CD4-positive, alpha-beta T cell treated with Interferon alpha-2 for 1 hour (primary cell): ENCODE results near the gene IFNE.

ENCODE experiments used
- DNase-seq, 2 donors: peaks; one replicate each; pipeline ENCODE4 v3.0.0-alpha.2; 2020 to 2022

Gene IFNE, protein sequence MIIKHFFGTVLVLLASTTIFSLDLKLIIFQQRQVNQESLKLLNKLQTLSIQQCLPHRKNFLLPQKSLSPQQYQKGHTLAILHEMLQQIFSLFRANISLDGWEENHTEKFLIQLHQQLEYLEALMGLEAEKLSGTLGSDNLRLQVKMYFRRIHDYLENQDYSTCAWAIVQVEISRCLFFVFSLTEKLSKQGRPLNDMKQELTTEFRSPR

DNA sequence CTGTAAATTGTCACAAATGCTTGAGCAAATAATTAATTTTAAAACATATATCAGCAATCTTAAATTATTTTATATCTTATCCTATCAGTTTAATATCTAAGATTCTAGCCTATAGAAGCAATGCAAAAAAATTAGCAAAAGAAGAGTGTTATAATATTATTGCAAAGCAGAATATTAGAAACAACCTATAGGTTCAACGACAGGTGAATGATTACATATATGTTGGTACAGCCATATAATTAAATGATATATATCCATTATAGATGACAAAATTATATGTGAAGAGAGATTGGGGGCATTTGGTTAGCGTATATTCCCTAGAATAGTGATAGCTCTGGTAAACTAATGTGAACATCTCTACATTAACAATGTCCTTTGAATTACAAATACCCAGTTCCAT is at the start of gene IFNE:
IFNE (minus strand) TSS at position 101 of the 400 bp plus-strand sequence. CDS start 619 bp downstream, outside the sequence.
- no peak for DNase-seq

DNA sequence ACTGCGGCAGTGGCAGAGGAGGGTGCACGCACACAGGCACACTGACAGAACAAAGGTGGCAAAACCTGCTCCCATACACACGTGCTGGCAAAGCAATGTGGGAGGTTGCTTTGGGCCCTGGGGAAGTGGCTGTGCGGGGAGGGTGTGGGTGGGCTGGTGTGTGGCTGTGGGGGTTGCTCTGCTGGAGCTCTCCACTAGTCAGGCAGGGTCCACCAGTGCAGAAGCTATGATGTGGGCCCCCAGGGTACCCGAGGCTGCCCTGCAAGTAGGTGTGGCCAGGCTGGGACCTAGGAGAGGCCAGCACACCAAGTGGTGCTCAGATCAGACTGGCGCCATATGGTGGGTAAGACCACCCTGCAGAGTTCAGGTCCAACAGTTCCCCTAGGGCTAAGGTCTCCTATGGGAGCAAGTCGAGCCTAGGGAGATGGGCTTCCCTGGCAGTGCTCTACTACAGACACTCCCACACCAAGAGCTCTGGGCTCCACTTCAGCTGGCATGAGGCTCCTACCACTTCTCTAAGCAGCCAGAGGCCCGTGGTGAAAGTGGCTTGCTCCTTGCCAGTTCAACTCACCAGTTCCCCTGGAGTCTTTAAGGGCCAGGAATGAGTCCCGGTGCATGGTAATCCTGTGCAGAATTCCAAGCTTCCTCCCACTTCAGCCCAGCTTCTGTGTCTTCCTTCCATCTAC is 46.2 kb upstream of the IFNE start:
- DNase-seq = no peak

DNA sequence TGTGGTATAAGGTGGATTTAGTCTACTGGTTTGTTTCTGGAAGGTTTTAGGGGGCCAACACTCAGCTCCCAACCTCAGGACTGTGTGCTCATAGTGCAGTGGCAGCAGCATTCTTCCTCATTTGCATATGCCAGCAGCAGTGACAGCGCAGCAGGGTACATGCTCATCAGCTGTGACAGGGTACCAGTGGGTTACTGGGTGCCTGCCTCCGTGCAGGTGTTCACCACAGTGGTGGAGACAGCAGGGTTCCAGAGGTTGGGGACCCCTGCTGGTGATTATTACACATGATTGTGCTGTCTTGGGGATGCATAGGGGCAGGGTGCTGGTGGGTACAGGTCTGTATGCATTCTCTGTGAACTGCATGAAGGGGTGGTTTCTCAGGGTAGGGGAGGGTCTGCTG is 45.5 kb upstream of the IFNE start:
- DNase-seq = no peak

DNA sequence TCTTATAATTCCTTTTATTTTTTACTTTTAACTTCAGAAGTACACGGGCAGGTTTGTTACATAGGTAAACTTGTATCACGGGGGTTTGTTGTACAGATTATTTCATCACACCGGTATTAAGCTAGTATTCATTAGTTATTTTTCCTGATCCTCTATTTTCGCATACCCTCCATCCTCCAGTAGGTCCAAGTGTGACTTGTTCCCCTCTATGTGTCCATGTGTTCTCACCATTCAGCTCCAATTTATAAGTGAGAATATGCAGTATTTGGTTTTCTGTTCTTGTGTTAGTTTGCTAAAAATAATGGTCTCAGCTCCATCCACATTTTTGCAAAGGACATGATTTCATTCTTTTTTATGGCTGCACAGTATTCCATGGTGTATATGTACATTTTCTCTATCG is 43.1 kb upstream of the IFNE start:
- no peak for DNase-seq

DNA sequence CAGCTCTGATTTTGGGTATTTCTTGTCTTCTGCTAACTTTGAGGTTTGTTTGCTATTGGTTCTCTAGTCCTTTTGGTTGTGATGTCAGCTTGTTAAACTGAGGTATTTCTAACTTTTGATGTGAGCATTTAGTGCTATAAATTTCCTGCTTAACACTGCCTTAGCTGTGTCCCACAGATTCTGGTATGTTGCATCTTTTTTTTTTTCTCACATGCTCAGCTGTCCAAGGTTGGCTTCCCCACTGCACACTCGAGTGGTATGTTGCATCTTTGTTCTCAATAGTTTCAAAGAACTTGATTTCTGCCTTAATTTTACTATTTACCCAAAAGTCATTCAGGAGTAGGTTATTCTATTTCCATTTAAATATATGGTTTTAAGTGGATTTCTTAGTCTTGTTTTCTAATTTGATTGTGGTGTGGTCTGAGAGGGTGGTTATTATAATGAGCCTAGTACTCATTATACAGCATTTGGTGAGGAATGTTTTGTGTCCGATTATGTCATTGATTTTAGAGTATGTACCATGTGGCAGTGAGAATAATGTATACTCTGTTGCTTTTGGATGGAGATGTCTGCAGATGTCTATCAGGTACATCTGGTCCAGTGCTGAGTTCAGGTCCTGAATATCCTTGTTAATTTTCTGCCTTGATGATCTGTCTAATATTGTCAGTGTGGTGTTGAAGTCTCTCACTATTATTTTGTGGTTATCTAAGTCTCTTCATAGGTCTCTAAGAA is 42.2 kb upstream of the IFNE start:
- no peak for DNase-seq

DNA sequence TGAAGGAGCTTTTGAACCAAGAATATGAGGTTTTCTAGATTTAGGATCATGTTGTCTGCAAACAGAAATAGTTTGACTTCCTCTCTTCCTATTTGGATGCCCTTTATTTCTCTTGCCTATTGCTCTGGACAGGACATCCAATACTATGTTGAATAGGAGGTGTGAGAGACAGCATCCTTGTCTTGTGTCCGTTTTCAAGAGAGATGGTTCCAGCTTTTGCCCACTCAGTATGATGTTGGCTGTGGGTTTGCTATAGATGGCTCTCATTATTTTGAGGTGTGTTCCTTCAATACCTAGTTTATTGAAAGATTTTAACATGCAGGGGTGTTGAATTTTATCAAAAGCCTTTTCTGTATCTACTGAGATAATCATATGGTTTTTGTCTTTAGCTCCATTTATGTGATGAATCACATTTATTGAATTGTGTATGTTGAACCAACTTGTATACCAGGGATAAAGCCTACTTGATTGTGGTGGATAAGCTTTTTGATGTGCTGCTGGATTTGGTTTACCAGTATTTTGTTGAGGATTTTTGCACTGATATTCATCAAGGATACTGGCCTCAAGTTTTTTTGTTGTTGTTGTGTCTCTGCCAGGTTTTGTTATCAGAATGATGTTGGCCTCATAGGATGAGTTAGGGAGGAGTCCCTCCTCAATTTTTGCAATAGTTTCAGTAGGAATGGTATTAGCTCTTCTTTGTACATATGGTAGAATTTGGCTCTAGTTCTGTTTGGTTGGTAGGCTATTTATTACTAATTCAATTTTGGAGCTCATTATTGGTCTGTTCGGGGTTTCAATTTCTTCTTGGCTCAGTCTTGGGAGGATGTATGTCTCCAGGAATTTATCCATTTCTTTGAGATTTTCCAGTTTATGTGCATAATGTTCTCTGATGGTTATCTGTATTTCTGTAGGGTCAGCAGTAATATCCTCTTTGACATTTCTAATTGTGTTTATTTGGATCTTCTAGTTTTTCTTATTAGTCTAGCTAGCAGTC is 41.2 kb upstream of the IFNE start:
- DNase-seq = no peak

DNA sequence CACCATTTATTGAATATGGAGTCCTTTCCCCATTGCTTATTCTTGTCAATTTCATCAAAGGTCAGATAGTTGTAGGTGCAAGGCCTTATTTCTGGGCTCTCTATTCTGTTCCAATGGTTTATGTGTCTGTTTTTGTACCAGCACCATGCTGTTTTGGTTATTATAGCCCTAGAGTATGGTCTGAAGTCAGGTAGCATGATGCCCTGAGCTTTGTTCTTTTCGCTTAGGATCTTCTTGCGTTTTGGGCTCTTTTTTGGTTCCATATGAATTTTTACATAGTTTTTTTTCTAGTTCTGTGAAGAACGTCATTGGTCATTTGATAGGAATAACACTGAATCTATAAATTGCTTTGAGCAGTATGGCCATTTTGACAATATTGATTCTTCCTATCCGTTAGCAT is 40.2 kb upstream of the IFNE start:
- DNase-seq = no peak

DNA sequence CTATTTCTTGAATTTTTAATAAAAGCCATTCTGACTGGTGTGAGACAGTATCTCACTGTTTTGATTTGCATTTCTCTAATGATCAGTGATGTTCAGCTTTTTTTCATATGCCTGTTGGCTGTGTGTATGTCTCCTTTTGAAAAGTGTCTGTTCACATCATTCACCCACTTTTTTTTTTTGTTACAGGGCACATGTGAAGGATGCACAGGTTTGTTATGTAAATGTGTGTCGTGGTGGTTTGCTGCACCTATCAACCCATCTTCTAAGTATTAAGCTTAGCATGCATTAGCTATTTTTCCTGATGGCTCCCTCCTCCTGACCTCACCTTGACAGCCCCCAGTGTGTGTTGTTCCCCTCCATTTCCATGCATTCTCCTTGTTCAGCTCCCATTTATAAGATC is 39.3 kb upstream of the IFNE start:
- DNase-seq = no peak

DNA sequence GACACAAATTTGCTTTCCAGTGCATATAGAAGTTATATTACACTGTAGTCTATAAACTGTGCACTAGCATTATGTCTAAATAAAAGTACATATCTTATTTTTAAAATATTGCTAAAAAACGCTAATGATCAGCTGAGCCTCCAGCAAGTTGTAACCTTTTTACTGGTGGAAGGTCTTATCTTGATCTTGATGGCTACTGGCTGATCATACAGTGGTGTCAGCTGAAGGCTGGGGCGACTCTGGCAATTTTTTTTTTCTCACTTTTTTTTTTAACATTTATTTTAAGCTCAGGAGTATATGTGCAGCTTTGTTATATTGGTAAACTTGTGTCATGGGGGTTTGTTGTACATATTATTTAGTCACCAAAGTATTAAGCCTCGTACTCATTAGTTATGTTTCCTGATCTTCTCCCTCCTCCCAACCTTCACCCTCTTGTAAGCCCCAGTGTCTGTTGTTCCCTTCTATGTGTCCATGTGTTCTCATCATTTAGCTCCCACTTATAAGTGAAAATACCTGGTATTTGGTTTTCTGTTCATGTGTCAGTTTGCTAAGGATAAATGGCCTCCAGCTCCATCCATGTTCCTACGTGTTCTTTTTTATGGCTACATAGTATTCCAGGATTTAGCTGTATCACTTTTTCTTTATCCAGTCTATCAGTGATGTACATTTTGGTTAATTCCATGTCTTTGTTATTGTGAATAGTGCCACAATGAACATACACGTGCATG is 38.6 kb upstream of the IFNE start:
- no peak for DNase-seq

DNA sequence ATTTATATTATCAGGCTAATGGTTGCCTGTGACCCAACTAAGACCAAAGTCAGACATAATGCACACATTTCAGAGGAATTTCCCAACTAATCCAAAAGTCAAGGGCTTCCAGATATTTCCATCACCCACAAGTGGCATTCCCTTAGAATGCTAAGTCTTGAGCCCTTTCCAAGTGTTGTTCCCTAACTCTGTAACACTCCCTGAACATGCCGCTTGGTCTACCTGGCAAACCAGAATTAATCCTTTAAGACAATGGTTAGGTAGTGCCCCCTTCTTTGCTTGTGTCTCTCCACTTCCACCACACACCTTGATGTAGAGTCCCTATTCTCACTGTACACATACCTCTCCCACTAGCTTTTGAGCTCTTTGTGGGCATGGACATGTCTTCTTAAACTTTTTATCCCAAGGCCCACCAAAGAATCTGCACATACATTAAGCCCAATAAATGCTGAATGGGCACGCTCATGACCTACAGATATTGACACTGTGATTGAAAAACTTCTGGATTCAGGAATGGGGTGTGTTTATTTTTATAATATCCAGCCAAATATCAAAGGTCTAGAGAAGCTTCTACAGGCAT is 37.8 kb upstream of the IFNE start:
- DNase-seq = no peak

DNA sequence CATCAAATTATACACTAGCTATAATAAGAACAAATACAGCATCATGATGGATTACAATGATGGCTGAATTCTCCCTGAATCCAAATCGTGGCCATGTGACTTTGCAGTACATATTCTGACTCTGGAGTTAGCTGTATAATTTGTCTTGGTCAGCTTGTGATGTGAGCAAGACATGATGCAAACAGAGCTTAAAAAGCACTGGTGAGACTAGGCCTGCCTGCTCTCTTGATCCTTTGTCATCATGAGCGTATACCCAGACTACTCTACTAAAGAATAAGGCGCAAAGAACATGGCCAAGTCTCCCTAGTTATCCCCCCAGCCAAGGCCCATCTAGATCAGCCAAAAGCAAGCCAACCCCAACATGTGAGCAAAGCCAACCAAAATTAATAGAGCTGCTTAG is 34.7 kb upstream of the IFNE start:
- DNase-seq = no peak

DNA sequence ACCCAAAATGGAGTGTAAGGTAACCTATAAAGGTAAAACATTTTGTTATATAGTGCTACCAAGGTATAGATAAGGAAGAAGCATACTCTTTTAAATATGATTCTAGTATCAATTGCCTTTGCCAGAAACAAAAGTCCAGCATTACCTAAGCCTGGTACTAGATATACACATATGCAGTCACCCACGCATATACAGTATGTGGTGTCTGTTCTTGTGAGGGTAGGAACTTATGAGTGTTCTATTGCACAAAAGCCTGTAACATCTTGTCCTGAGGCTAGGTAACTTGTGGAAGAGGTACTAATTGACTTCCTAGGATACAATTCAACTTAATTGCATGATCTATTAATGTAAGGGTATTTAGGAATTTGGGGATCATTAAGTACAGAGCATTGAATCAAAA is 31.3 kb upstream of the IFNE start:
- no peak for DNase-seq

DNA sequence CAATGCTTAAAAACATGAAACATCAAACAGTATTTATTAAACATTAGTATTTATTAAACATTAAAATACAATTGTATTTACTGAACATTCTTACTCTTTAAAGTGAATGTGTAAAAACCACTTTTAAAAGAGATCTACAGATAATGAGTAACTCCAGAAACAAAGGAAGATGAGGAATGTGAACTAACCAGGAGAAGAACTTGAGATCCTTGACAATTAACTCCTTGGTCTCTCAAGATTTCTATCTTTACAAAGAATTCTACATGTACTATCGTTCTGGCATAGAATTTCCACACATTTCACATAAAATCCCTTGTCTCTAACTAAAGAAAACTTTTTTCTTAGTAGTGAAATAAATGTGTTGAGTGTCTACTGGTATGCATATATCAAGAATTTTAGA is 28.7 kb upstream of the IFNE start:
- no peak for DNase-seq

DNA sequence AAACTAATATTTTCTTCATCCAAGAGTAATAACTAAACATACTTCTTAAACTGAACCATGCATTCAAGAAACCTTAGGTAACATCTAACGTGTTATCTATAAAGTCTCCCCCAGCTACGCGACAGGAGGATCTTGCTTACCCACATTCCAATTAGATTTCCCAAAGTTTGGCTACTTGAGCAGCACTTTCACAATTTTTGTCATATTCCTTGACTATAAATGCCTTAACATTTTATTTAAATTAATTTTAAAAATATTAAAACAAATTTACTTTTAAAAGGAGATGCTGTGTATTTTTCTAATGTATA is 25.3 kb upstream of the IFNE start:
- no peak for DNase-seq

DNA sequence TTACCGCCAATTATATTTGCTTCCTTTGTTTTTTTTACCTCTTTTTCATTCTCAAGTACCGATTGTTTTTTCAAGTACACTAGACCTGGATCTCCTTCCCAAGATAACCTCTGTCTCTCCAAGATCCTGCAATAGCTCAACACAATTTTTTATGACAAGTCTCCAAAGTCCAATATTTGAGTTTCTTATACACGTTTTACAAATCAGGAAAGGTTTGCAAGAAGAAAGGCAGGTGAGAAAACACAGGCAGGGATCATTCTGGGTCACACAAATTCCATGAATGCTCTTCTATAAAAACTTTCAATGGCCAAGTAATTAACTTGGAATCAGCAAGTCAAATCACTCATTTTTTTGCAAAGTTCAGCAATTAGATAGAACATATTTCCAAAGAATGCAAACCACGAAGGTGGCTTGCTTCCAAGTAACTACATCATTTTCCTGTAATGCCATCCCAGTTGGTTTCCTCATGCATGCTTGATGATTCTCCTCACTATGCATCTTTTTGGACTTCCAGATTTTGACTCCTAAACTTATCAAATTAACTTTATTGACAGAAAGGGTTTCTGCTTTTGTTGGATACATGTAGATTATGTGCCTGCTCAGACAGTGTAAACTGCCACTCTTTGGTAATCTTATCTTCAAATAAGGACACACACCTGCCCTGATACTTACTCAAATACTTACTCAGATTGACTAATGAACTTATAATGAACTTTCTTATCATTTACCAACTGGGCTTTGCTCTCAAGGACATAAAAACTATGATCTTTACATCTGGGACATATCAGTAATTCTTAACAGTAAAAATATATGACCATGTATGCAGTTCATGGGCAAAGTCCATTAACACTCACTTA is 24.7 kb upstream of the IFNE start:
- no peak for DNase-seq

DNA sequence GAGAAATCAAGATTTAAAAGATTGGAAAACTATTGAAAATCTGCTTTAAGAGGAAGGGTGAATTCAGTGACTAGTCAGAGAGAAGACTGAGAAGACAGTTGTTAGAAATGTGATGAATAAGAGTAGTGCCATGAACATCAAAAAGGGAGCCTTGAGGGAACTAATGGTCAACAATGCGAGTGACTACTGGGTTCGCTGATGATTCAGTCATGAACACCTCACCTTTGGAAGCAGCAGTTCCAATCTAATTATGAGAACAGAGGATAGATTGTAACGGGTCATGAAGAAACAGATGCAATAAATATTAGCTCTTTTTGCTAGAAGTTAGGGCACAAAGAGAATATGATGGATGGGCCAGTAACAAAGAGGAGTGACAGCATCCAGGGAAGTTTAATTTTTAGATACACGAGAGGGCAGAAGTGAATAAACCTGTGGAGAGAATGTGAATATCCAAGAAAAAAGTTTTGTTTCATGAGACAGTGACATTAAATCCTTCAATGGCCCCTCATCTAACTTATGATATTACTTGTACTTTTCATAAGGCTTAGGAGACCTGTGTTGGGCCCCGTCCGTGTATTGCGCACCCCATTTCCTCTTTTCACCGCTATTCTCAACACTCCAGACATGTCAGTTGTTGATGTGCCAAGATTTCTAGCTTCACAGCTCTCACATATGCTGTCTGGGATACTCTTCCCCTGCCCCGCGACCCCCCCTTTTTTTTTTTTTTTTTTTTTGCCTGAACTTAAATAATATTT is 23.5 kb upstream of the IFNE start:
- DNase-seq = no peak

DNA sequence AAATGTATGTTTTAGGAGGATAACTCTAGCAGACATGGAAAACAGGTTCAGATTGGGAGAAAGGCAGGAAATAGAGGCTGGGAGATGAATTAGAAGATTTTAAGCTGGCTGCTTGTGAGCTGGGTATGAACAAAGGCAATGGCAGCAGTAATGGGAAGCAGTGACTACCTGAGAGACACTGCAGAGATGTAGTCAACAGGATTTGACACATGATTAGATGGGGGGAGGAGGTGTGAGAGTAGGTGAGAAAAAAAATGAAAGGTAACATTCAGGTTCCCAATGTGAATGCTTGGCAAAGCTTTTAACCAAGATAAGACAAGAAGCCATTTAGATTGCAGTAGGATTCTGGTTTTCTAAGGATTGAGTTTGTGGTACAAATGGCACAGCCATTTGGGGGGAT is 22.8 kb upstream of the IFNE start:
- peak in 1 of 2 donors; percentile 40 for DNase-seq

DNA sequence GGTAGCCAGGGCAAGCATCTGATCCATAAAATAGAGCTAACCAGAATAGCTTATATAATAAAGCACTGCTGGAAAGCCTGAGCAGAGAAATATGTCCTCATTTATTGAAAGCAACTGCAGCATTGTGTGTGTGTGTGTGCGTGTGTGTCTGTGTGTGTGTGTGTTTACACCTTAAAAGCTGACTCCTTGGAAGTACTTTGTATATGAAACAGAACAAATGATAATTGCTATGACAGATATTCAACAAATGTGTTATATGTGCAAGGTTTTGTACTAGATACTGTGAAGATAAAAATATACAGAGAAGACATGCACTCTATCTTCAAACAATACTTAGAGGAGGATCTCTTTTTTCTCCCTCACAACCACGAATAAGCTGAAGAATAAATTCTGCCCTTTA is 22.0 kb upstream of the IFNE start:
- DNase-seq = no peak

DNA sequence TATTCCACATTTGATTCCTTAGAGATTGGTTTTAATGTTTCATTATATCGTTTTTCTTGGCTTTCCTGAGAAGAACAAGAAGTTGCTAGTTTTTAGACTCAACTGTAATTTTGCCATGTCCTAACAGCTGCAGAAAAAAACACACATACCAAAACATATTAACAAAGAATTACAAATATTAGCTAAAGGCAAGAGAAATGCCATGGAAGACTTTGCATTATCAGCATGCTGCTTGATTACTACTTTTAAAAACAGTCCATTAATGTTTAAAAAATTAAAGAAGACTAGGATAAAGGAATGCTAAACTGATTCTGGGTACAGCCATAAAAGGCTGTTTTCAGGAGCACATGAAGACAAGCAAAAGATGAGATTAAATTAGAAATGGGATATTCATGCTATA is 20.5 kb upstream of the IFNE start:
- DNase-seq = no peak

DNA sequence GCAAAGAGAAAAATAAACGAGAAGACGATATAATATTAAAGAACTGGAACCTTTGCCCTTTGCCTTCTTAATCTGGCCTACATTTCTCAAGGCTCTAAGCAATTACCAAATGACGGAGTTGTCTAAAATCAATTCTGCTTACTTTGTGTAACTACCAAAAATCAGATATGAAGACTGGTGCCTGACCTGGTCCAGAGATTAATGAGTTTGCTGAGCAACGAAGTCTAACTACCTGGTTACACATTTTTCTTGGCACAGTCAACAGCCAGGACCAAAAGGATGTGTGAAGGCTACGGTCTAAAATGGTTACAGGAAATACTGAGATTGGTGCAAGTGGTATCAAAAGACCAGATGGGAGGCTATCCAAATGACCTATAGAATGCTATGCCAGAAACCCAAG is 17.8 kb upstream of the IFNE start:
- no peak for DNase-seq
